HepG2 (cell line): ENCODE results near the gene RHOBTB3. TPM values are rescaled to one million over a fixed set of nuclear protein-coding genes. Genes with fewer than 3 reads are reported as not detected.

Source experiments
- ATAC-seq: fragments of 200-7000 bp; cut with Tn5 transposase; 3 replicates; pipeline ENCODE4 v1.9.1; 2020; ENCODE audit warnings: mild to moderate bottlenecking, moderate library complexity
- BruUV-seq: library from RNA; stranded (reverse); fragments of 400-500 nt; replicated peaks from 2 replicates; lab custom pipeline; 2021; lab: Mats Ljungman, UMichigan
- CTCF ChIA-PET: fragments of 300-600 bp; formaldehyde crosslinking; extraction: SDS; loops from one replicate; lab custom pipeline; 2021; ENCODE audit warnings: low total read pairs, inconsistent platforms, low intra/inter-chr PET ratio; lab: Yijun Ruan, JAX
- POLR2A ChIA-PET: fragments of 350-600 bp; sonication (Branson Sonifier 250); formaldehyde crosslinking; loops from one replicate; lab custom pipeline; 2020; ENCODE audit warnings: antibody characterized with exemption, inconsistent platforms; lab: Yijun Ruan, JAX
- DNase-seq: peaks from one replicate; pipeline ENCODE4 v3.0.0-alpha.2; 2015; ENCODE audit warnings: low spot score
- FAIRE-seq: peaks from 3 replicates; lab custom pipeline; 2011; peaks lifted over from hg19 to GRCh38; lab: Jason Lieb, UNC
- H2AFZ ChIP-seq: one replicate; pipeline ENCODE4 v1.6.1; 2011; ENCODE audit warnings: low read length, inconsistent platforms
- H3K27ac ChIP-seq: fragments of 300-600 bp; 3 replicates; pipeline ENCODE4 v1.8.0; 2011; ENCODE audit warnings: mixed run types, mild to moderate bottlenecking, mixed read lengths, low read length, inconsistent platforms; ENCODE audit not compliant: insufficient read depth; ENCODE audit errors: extremely low read length
- H3K27me3 ChIP-seq, 2 experiments: fragments of 200-600 bp in 1 of 2; 2 replicates in 1 of 2; 3 replicates in 1 of 2; pipeline versions ENCODE4 v1.6.0 to v1.8.0; 2011; ENCODE audit warnings: low read length in 2 of 2, mild to moderate bottlenecking in 2 of 2, moderate library complexity in 2 of 2, inconsistent platforms in 1 of 2; ENCODE audit not compliant: insufficient read depth in 2 of 2, control insufficient read depth in 1 of 2
- H3K36me3 ChIP-seq, 2 experiments: fragments of 200-600 bp in 1 of 2; replicated peaks in 1 of 2; 2 replicates in 1 of 2; 3 replicates in 1 of 2; pipeline versions ENCODE4 v1.5.1 to v1.8.0; 2011; ENCODE audit warnings: low read length in 2 of 2, inconsistent platforms in 1 of 2; ENCODE audit not compliant: insufficient read depth in 2 of 2, control insufficient read depth in 1 of 2
- H3K4me1 ChIP-seq: 2 replicates; pipeline ENCODE4 v1.5.1; 2012; ENCODE audit warnings: low read length, inconsistent platforms; ENCODE audit not compliant: insufficient read depth
- H3K4me2 ChIP-seq: 2 replicates; pipeline ENCODE4 v1.6.0; 2011; ENCODE audit warnings: low read depth, low read length, inconsistent platforms
- H3K4me3 ChIP-seq, 3 experiments: fragments of 200-600 bp in 1 of 3; sonication (generic), shearing (Covaris generic) in 1 of 3; replicated peaks in 1 of 3; 2 replicates each; pipeline ENCODE4 v1.5.1; 2011 to 2016; ENCODE audit warnings: low read length in 3 of 3, inconsistent platforms in 2 of 3, low read depth in 2 of 3, mild to moderate bottlenecking in 2 of 3, control low read depth in 1 of 3, mixed read lengths in 1 of 3; ENCODE audit not compliant: insufficient read depth in 1 of 3
- H3K79me2 ChIP-seq: one replicate; pipeline ENCODE4 v1.6.1; 2011; ENCODE audit warnings: low read length, inconsistent platforms; ENCODE audit not compliant: insufficient read depth
- H3K9ac ChIP-seq: 2 replicates; pipeline ENCODE4 v1.6.0; 2011; ENCODE audit warnings: mild to moderate bottlenecking, low read depth, low read length, inconsistent platforms; ENCODE audit not compliant: insufficient read depth
- H3K9me3 ChIP-seq: 2 replicates; pipeline ENCODE4 v1.5.1; 2012; ENCODE audit warnings: mild to moderate bottlenecking, low read length
- H4K20me1 ChIP-seq: 2 replicates; pipeline ENCODE4 v1.6.0; 2011; ENCODE audit warnings: inconsistent platforms, mild to moderate bottlenecking, low read length, moderate library complexity; ENCODE audit not compliant: insufficient read depth
- CENPT ChIP-seq: sonication (generic); formaldehyde crosslinking; IDR thresholded peaks from 2 replicates; pipeline ENCODE4 v1.8.0; 2022; ENCODE audit warnings: low read depth, mild to moderate bottlenecking, moderate library complexity, missing genetic modification reagents
- IRF2 ChIP-seq: IDR thresholded peaks from 2 replicates; pipeline ENCODE4 v1.6.1; 2018; ENCODE audit warnings: missing genetic modification reagents, missing compliant biosample characterization
- JUNB ChIP-seq: sonication (generic); formaldehyde crosslinking; IDR thresholded peaks from 2 replicates; pipeline ENCODE4 v1.8.0; 2022; ENCODE audit warnings: missing genetic modification reagents, mild to moderate bottlenecking, borderline replicate concordance
- NFKBIZ ChIP-seq: IDR thresholded peaks from 2 replicates; pipeline ENCODE4 v1.6.1; 2018; ENCODE audit warnings: missing genetic modification reagents, missing compliant biosample characterization
- NR1H2 ChIP-seq: sonication (generic); formaldehyde crosslinking; IDR thresholded peaks from 2 replicates; pipeline ENCODE4 v1.8.1; 2022; ENCODE audit warnings: low read depth, missing genetic modification reagents, borderline replicate concordance
- NRL ChIP-seq: sonication (generic); formaldehyde crosslinking; IDR thresholded peaks from 2 replicates; pipeline ENCODE4 v1.5.0; 2020; ENCODE audit warnings: missing genetic modification reagents, mild to moderate bottlenecking, moderate library complexity, borderline replicate concordance
- SMARCE1 ChIP-seq: fragments of 450-650 bp; IDR thresholded peaks from 2 replicates; pipeline ENCODE4 v1.6.1; 2017; ENCODE audit warnings: borderline replicate concordance
- U2AF1 ChIP-seq: fragments of 200-400 bp; formaldehyde crosslinking; optimal IDR thresholded peaks from 2 replicates; pipeline ENCODE3; 2017; ENCODE audit warnings: mild to moderate bottlenecking, low read depth, low read length
- ZMYM3 ChIP-seq: sonication (generic); formaldehyde crosslinking; IDR thresholded peaks from 2 replicates; pipeline ENCODE4 v1.5.1; 2020; ENCODE audit warnings: mild to moderate bottlenecking, missing genetic modification reagents
- ZNF333 ChIP-seq: sonication (generic); formaldehyde crosslinking; IDR thresholded peaks from 2 replicates; pipeline ENCODE4 v1.4.0; 2020; ENCODE audit warnings: mild to moderate bottlenecking, missing genetic modification reagents, borderline replicate concordance
- ZNF367 ChIP-seq: sonication (generic); formaldehyde crosslinking; IDR thresholded peaks from 2 replicates; pipeline ENCODE4 v1.4.0; 2020; ENCODE audit warnings: missing genetic modification reagents, borderline replicate concordance
- ZNF441 ChIP-seq: sonication (generic); formaldehyde crosslinking; IDR thresholded peaks from 2 replicates; pipeline ENCODE4 v1.7.0; 2021; ENCODE audit warnings: missing genetic modification reagents, borderline replicate concordance
- whole genome bisulfite sequencing: methylation state at CpG from one replicate; pipeline ENCODE4 v1.1.6; 2017; ENCODE audit warnings: low lambda C conversion rate; 5-methylcytosine and 5-hydroxymethylcytosine counted together
- in situ Hi-C: cut with HindIII; loops from 2 replicates; pipeline ENCODE4 v1.10.0; 2017; ENCODE audit warnings: low pct_unique_long_range_greater_than_20kb; ENCODE audit not compliant: extremely low pct_ligation_motif_present
- intact Hi-C: fragments of 100-400 bp; cut with micrococcal nuclease; formaldehyde crosslinking; loops from one replicate; pipeline ENCODE4 v1.10.0; 2022; ENCODE audit not compliant: unreplicated experiment
- polyA plus RNA-seq, 8 experiments: library from polyadenylated mRNA; depleted of rRNA in 3 of 8; stranded (reverse) in 7 of 8; unstranded in 1 of 8; fragments of >200 nt; fragmentation: Illumina TruSeq in 4 of 8; extraction: Trizol in 4 of 8; gene quantifications; 2 replicates each; pipeline versions ENCODE4 v1.2.1 to v1.2.3, GENCODE V29; 2011 to 2016; ENCODE audit warnings: low read depth in 4 of 8, missing spikeins in 1 of 8, mixed read lengths in 1 of 8; ENCODE audit not compliant: insufficient read depth in 1 of 8
- total RNA-seq, 5 experiments: library from RNA; depleted of rRNA; stranded (reverse); fragments of >200 nt; fragmentation: Illumina TruSeq; extraction: Trizol; gene quantifications; 2 replicates each; pipeline ENCODE4 v1.2.3, GENCODE V29; 2016; ENCODE audit warnings: low read depth in 1 of 5
- TF ChIP-seq, protein P1 (sequence below): sonication (generic); formaldehyde crosslinking; IDR thresholded peaks from 2 replicates; pipeline ENCODE4 v1.4.0; 2020; ENCODE audit warnings: low read depth, mild to moderate bottlenecking, missing genetic modification reagents
- TF ChIP-seq, protein P2 (sequence below): sonication (generic); formaldehyde crosslinking; IDR thresholded peaks from 2 replicates; pipeline ENCODE4 v1.4.0; 2020; ENCODE audit warnings: mild to moderate bottlenecking, missing genetic modification reagents
- TF ChIP-seq, protein P3 (sequence below): sonication (generic); formaldehyde crosslinking; IDR thresholded peaks from 2 replicates; pipeline ENCODE4 v1.8.0; 2022; ENCODE audit warnings: missing genetic modification reagents, mild to moderate bottlenecking, borderline replicate concordance

Gene RHOBTB3
- total and polyA plus RNA-seq, 2 of the 13 experiments (the other 11 are each of a cell fraction or from before 2014, with no cell fraction given): 31.6 to 35.4 TPM

DNA sequence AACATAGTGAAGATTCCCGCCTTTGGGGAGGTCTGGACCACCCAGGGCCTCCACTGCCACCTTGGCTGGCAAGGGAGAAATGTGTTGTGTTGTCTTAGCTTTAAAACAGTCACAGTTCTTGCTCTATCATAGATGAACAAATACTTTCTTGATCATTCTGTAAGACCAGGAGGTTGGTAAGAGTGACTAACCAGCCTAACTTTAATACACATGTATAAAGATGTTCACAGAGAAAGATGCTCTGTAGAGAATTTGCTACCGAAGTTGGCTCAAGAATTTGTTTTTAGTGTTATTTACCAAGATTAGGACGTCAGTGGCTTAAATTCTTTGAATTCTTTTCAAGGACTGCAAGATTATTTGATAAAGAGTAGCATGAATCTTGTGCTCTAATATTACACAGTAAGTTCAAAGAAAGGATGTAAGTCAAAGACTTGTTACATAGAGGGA lies 63.0 kb downstream of the RHOBTB3 start:
- no peak overlapping the region for H3K4me2 ChIP-seq
- H2AFZ ChIP-seq: no peak overlapping the region
- no TSS peak for BruUV-seq
- DNase-seq (no peak), FAIRE-seq (no peak)
- intact Hi-C loops: no loop called here
- 55% methylated on average over 3 of the region's 3 CpGs for WGBS
- no peaks in the 10 kb centered on the region for H3K79me2 ChIP-seq
- no peak overlapping the region for H3K4me3 ChIP-seq
- no peak overlapping the region for H3K27ac ChIP-seq
- no peak for TF ChIP-seq U2AF1
- TF ChIP-seq NFKBIZ: no peak
- TF ChIP-seq CENPT (CRISPR knock-in tag): no peak
- no peak for TF ChIP-seq ZNF441 (CRISPR knock-in tag)
- no peak for TF ChIP-seq IRF2 (CRISPR knock-in tag)
- no peak for TF ChIP-seq ZMYM3 (CRISPR knock-in tag)
- TF ChIP-seq, protein P1, sequence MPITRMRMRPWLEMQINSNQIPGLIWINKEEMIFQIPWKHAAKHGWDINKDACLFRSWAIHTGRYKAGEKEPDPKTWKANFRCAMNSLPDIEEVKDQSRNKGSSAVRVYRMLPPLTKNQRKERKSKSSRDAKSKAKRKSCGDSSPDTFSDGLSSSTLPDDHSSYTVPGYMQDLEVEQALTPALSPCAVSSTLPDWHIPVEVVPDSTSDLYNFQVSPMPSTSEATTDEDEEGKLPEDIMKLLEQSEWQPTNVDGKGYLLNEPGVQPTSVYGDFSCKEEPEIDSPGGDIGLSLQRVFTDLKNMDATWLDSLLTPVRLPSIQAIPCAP (CRISPR knock-in tag): no peak
- no peak for TF ChIP-seq NR1H2
- TF ChIP-seq, protein P2, sequence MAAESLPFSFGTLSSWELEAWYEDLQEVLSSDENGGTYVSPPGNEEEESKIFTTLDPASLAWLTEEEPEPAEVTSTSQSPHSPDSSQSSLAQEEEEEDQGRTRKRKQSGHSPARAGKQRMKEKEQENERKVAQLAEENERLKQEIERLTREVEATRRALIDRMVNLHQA (CRISPR knock-in tag): no peak
- TF ChIP-seq ZNF367 (CRISPR knock-in tag): no peak
- TF ChIP-seq NRL (CRISPR knock-in tag): no peak
- TF ChIP-seq JUNB (CRISPR knock-in tag): no peak
- TF ChIP-seq, protein P3, sequence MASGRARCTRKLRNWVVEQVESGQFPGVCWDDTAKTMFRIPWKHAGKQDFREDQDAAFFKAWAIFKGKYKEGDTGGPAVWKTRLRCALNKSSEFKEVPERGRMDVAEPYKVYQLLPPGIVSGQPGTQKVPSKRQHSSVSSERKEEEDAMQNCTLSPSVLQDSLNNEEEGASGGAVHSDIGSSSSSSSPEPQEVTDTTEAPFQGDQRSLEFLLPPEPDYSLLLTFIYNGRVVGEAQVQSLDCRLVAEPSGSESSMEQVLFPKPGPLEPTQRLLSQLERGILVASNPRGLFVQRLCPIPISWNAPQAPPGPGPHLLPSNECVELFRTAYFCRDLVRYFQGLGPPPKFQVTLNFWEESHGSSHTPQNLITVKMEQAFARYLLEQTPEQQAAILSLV (CRISPR knock-in tag): no peak
- TF ChIP-seq ZNF333 (CRISPR knock-in tag): no peak
- TF ChIP-seq SMARCE1: no peak
- TF ChIP-seq, all 625 proteins: peak for 0
- no peak for ATAC-seq
- H3K9me3 ChIP-seq: no peaks in the 10 kb centered on the region
- H3K9ac ChIP-seq: no peak overlapping the region
- H3K27me3 ChIP-seq: no peaks in the 10 kb centered on the region
- peaks cover 18% of the 10 kb centered on the region for H3K4me1 ChIP-seq
- ChIA-PET CTCF (no interaction called here), POLR2A (no interaction called here)
- in situ Hi-C loops: no loop called here
- H4K20me1 ChIP-seq: no peaks in the 10 kb centered on the region
- H3K36me3 ChIP-seq: peaks cover 3 to 14% of the 10 kb centered on the region in 2 experiments; a peak in 4 of 5 replicates
